GM08714 (cell line): ENCODE measurements around the gene STRN4.

ENCODE experiments used
- H3K4me3 ChIP-seq: fragments of 200-500 bp; sonication (Bioruptor generic); 2 replicates; pipeline ENCODE4 v1.5.1; 2014; ENCODE audit warnings: mild to moderate bottlenecking, low read length, inconsistent platforms
- ZNF274 ChIP-seq: IDR thresholded peaks from 2 replicates; pipeline ENCODE4 v1.6.1; 2012; ENCODE audit warnings: mild to moderate bottlenecking, low read depth, low read length

The STRN4 gene

GRCh38 chr19:46746281-46747057, at the start of gene STRN4:
Gene STRN4, minus strand, starts transcription at chr19:46746450. Its CDS starts 20 bp downstream, at chr19:46746430.
- H3K4me3 ChIP-seq: peak within 1 kb of the TSS; percentile 98
- no peak for TF ChIP-seq ZNF274

- TF ChIP-seq ZNF274: no peak
- no peak overlapping the region for H3K4me3 ChIP-seq
Observed at GRCh38 chr19:46791944-46792343, 45.7 kb upstream of the STRN4 start.

GRCh38 chr19:46789371-46789770, 43.1 kb upstream of the STRN4 start:
- no peak for TF ChIP-seq ZNF274
- no peak overlapping the region for H3K4me3 ChIP-seq

GRCh38 chr19:46788968-46789338, 42.7 kb upstream of the STRN4 start:
- no peak for TF ChIP-seq ZNF274
- H3K4me3 ChIP-seq: no peak overlapping the region

- TF ChIP-seq ZNF274: no peak
Observed at GRCh38 chr19:46788262-46788967, 42.2 kb upstream of the STRN4 start, which contains the start of gene SLC1A5. Gene SLC1A5, minus strand, starts transcription at chr19:46788594. Its CDS starts 629 bp downstream, at chr19:46787965.

GRCh38 chr19:46787331-46788261, 41.3 kb upstream of the STRN4 start:
- H3K4me3 ChIP-seq: peak overlapping the region; percentile 74
- no peak for TF ChIP-seq ZNF274

More at GRCh38 chr19:46788262-46788967, 42.2 kb upstream of the STRN4 start, which contains the start of gene SLC1A5:
- H3K4me3 ChIP-seq: peak within 1 kb of the TSS; percentile 74

GRCh38 chr19:46787040-46787330, 40.7 kb upstream of the STRN4 start:
- TF ChIP-seq ZNF274: no peak
- H3K4me3 ChIP-seq: peak overlapping the region; percentile 74

- H3K4me3 ChIP-seq: peak overlapping the region; percentile 74
- no peak for TF ChIP-seq ZNF274
Observed at GRCh38 chr19:46786236-46787039, 40.2 kb upstream of the STRN4 start.

- no peak for TF ChIP-seq ZNF274
- peak overlapping the region; percentile 74 for H3K4me3 ChIP-seq
Observed at GRCh38 chr19:46785980-46786235, 39.7 kb upstream of the STRN4 start.

- no peak for TF ChIP-seq ZNF274
- H3K4me3 ChIP-seq: peak overlapping the region; percentile 74
Observed at GRCh38 chr19:46785054-46785979, 39.1 kb upstream of the STRN4 start.

- TF ChIP-seq ZNF274: no peak
- H3K4me3 ChIP-seq: peak overlapping the region; percentile 74
Observed at GRCh38 chr19:46784262-46785053, 38.2 kb upstream of the STRN4 start.

- H3K4me3 ChIP-seq: peak overlapping the region; percentile 74
- no peak for TF ChIP-seq ZNF274
Observed at GRCh38 chr19:46783670-46784069, 37.4 kb upstream of the STRN4 start.
